ENCODE results near the gene PTBP1.
"Not testable (repeated sequence)": the region's sequence is repeated elsewhere in the genome, so short reads cannot be mapped to it uniquely, and the experiment has no call there.

Gene PTBP1

GRCh38 chr19:824885-825284 lies 27.6 kb downstream of the PTBP1 start:
- DNase-seq, result no peak

- DNase-seq, result no peak
Measured at GRCh38 chr19:825897-826644, 28.8 kb downstream of the PTBP1 start.

GRCh38 chr19:827314-827709 lies 30.1 kb downstream of the PTBP1 start:
- DNase-seq, result no peak

GRCh38 chr19:827710-828321 lies 30.6 kb downstream of the PTBP1 start, which contains the start of gene AZU1:
AZU1 (plus strand) TSS chr19:827837; CDS start chr19:827847, 10 bp downstream.
- DNase-seq, result no peak

GRCh38 chr19:829129-829758 lies 32.0 kb downstream of the PTBP1 start:
- DNase-seq, result no peak

GRCh38 chr19:831407-832369 lies 34.4 kb downstream of the PTBP1 start:
- no peak for DNase-seq

- DNase-seq, result no peak
Measured at GRCh38 chr19:834216-834615, 37.0 kb downstream of the PTBP1 start.

- DNase-seq, result no peak
Measured at GRCh38 chr19:835210-835810, 38.1 kb downstream of the PTBP1 start.

- DNase-seq, result no peak
Measured at GRCh38 chr19:840519-841206, 43.4 kb downstream of the PTBP1 start, which contains the start of gene PRTN3. PRTN3 (plus strand) TSS chr19:840999; CDS start chr19:841009, 10 bp downstream.

GRCh38 chr19:842802-843179 lies 45.5 kb downstream of the PTBP1 start:
- not testable (repeated sequence) for DNase-seq

- no peak for DNase-seq
Measured at GRCh38 chr19:843180-843835, 46.1 kb downstream of the PTBP1 start.

GRCh38 chr19:843836-844545 lies 46.7 kb downstream of the PTBP1 start:
- no peak for DNase-seq

GRCh38 chr19:844546-844971 lies 47.3 kb downstream of the PTBP1 start:
- DNase-seq, result no peak

GRCh38 chr19:845707-846521 lies 48.7 kb downstream of the PTBP1 start:
- no peak for DNase-seq

GRCh38 chr19:848386-848921 lies 51.2 kb downstream of the PTBP1 start:
- DNase-seq, result no peak

GRCh38 chr19:849195-849594 lies 51.9 kb downstream of the PTBP1 start:
- not testable (repeated sequence) for DNase-seq

GRCh38 chr19:850221-850978 lies 53.1 kb downstream of the PTBP1 start:
- peak in 25 of 58 donors; percentile 8 to 78 (median 25) for DNase-seq

Data from anterior cingulate cortex (tissue), 58 donors.